Stimulated activated CD4-positive, alpha-beta T cell treated with anti-CD3 and anti-CD28 coated beads, Interleukin-2, amount 100 ng/mL, for 24 hours (primary cell): ENCODE measurements around the gene NINJ1.

Source experiments
- DNase-seq, 2 donors: peaks; one replicate each; pipeline ENCODE4 v3.0.0-alpha.2; 2020

NINJ1 gene

GRCh38 chr9:93132287-93132927 is 1.6 kb downstream of the NINJ1 start:
- no peak for DNase-seq

DNA sequence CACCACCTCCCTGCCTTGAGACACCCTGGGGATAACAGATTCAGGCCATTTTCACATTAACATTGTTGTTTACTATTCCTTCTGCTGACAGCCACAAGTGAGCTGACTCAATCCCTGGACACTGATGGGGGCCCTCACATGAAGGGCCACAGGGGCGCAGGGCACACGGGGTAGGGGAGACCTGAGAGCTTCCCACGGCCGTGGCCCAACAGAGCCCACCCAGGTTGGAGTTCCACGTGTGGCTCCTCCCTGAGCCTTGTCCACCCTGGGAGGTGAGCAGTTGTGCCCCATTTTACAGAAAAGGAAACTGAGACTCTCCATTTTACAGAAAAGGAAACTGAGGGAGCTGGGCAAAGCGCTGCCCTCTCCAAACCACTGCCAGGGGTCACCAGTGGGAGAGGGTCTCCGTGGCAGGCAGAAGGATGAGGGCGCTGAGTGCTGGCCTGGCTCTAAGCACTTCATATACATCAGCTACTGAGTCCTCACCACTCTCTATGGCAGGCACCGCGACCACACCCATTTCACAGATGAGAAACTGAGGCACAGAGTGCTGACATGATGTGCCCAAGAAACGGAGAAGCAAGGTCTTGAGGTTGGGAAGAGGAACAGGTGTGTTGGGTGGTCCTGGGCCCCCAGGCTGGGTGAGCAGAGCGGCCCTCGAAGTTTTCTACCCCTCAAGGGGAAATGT is 2.3 kb downstream of the NINJ1 start:
- no peak for DNase-seq

DNA sequence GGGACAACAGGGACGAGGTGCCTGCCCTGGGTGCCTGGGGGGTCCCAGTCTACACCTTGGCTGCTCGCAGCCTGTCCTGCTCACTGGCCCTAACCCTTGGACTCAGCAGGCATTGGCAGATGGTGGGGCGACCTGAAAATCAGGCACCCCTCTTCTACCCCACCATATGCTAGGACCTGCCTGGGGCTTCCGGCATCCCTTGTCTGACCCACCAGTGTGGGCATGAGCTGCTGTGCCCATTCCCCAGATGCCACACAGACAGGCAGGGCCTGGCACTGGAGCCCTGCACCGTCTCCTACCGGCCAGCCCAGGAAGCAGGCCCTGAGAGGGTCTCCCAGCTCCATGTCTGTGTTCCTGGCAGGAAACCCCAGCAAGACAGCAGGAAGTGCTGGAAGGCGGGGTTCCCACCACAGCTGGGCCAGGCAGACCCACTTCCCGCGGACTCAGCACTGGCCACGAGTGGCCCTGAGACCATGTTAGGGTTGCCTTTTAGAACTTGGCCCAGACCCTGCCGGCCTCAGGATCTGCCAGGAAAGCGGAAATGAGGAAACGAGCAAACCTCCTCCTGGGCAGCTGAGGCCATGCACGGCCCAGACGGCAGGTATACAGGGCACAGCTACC is 3.1 kb downstream of the NINJ1 start:
- no peak for DNase-seq

DNA sequence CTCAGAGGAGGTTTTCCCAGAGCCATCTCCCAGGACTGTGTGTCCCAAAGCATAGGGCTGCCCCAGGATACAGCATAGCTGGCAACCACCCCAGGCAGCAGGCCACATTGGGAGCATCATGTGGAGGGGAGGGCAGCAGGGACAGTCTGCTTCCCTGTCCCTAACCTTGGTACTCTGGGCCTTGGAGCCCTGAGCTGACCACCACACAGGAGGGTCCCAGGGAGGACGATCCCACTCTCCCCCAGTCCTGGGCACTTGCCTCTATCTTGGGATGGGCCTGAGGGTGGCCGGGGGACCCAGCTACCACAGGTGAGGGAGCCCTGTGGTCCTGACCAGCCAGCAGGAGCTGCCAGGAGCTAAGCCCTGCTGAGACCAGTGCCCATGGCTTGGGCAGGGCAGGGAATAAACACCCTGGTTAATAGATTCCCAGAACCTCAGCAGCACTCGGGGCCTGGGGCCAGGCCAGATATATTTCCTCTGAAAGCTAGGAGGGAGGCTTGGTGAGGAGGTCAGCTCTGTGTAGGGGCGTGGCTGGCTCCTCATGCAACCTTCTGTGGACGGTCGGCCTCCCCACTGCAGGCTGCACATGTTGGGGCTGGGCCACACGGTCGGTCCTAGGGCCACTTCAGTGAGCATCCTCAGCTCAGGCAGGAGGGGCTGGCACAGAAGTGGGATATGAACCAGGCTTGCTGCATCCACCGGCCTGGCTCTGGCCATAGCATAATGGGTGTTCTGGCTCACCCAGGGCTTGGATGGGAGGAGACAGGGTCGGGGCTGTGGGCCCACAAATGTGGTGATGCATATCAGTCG is 4.2 kb downstream of the NINJ1 start:
- DNase-seq = no peak

DNA sequence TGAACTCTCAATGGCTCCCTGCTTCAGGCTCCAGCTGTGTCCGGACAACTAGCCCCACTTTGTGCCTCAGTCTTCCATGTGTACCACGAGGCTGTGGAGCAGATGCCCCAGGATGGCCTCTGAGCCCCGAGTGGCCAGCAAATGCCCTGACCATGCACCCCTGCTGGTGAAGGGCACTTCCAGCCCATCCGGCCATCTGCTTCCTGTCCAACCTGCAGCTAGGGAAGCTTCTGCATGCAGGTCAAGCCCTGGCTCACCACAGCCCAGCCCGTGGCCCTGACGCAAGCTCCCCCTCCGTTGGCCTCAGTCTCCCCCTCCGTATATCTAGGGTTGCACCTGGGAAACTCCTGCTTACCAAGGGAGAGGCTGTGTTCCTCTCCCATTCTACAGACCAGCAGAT is 4.8 kb downstream of the NINJ1 start:
- no peak for DNase-seq

- DNase-seq = no peak
Measured at GRCh38 chr9:93128715-93129224, 5.3 kb downstream of the NINJ1 start.

- DNase-seq = no peak
Measured at GRCh38 chr9:93128011-93128714, 5.9 kb downstream of the NINJ1 start.

GRCh38 chr9:93127395-93127911 is 6.6 kb downstream of the NINJ1 start:
- no peak for DNase-seq

DNA sequence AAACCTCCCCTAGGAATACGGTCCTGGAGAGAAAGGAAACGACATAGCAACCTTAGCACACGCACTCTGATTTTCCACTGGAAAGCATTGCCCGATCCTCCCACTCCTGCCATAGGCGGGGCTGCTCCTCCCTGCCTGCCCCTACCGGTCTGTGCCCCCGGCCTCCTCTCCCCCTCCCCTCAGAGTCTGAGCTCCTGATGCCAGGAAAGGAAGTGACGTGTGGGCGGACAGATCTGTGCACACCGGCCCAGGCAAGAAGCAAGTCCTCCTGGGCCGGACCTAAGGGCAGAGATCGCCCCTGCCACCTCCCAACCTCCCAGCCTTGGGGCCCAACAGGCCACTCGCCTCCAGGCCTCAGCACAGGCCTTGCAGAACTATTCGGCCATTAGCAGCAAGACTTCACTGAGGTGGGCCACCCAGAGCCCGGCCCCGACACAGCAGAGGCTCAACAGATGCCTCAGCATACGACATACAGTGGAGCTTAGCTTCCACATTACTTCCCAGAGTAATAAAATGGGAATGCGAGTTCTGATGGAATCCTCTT is 7.2 kb downstream of the NINJ1 start:
- DNase-seq = no peak

DNA sequence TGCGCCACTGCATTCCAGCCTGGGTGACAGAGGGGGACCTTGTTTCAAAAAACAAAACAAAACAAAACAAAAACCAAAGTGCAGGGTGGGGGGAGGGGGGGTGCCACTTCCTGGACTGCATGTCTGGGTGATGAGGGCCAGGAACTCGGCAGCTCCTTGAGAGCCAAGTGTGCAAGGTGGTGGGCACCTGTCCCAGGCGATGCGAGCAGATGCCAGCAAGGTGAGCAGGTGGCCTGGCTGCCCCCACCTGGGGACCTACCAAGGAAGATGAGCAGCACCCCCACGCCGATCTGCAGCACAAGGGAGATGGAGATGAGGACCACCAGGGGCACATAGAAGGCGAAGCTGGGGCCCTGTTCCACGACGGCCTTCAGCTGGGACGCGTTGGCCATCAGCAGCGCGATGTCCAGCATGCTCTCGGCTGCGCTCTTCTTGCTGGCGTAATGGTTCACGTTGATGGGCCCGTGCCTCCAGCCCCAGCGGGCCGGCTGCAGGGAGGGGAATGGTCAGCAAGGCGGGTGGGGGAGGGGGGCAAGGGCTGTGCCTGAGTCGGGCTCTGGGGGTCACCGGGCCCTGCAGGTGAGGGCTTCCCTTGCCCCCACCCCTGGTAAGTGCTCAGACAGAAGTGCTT is 7.8 kb downstream of the NINJ1 start:
- no peak for DNase-seq

GRCh38 chr9:93125331-93125894 is 8.6 kb downstream of the NINJ1 start:
- no peak for DNase-seq

- DNase-seq = no peak
Measured at GRCh38 chr9:93124793-93125192, 9.3 kb downstream of the NINJ1 start.

DNA sequence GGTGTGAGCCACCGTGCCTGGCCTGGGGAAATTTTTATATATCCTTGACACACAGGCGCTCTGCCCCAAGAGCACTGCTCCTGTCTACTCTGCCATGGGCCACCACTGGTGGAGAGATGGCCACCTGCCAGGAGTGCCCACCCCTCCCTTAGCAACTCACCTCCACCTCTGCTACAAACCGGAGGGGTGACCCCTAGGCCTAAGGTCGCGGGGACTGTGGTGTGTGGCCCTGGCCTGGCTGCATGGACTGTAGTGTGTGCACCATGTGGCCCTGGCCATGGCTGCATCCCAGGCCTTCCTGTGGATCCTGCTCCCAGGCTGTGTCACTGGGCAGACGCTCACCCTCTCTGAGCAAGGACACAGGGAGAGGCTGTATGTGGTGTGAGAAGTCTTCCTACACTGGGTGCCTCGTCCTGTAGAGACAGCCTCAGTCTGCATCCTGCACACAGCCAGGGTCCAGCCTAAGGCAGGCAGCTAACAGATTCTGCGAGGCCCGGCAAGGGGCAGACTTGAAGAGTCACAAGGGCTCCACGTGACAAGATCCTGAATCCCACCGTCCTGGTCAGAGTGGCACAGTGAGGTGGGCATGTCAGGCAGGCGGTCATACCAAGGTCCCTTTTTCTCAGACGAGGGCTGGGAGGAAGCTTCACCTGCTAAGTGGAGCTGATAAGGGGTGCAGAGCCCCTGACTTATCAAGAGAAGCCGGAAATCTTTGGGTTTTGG is 10.3 kb downstream of the NINJ1 start:
- DNase-seq = no peak

DNA sequence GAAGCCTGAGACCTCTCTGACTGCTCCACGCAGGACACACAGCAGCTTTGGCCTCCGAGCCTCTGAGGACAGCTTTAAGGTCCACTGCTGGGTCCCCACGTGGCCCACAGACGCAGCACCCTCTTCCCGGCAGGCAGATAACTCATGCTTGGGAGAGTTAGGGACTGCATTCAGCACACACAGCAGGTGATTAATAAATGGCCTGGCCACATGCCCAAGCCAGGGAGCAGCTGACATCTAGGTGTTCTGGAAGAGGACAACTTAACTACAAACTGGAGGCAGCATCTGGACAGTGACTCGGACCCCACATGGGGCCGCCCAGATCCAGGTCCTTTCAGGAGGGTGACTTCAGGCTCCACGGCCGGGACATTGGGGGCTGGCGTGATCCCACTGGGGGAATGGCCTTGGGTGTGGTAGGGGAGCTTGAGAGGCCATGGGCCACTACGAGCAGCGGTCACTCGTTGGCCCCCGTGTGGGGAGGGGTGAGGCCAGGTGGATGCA is 11.3 kb downstream of the NINJ1 start:
- DNase-seq = no peak

GRCh38 chr9:93121316-93122241 is 12.5 kb downstream of the NINJ1 start:
- no peak for DNase-seq

- no peak for DNase-seq
Measured at GRCh38 chr9:93120846-93121315, 13.2 kb downstream of the NINJ1 start.

DNA sequence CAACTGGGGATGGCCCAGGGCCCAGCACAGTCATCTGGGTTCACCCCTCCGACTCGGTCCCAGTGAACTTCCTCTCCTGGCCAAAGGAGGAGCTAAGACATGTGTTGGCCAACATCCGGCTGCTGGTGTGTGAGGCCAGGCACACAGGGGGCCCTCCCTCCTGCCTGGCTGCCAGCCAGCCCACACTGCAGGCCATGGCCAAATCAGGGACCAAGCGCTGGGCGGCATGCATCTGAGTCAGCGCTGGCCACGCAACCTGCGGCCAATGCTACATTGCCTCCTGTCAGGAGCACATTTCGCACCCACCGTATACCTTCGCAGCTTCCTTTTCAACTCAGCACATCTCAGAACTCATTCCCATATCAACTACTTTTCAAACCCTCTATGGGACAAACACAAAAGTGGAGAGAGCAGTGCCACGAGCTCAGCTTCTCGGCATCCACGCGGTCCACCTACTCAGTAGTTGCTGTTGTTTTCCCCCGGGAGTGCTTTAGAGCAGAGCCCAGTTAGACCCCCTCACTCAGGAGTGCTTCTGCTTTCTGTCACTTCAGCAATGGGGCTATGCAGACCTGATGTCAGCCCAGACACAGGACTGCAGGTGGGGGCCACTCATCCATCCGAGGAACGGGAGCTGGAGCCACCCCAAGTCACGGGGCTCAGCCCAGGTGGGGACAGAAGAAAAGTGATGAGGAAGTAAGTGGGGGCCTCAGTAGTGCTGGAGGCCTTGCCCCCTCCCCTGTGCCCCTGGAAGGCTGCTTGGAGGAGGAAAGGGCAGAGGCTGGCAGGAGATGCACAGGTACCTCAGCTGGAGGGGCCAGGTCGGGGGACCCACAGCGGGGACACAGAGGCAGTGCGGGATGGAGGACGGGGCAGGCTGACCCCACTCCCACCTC is 13.9 kb downstream of the NINJ1 start:
- DNase-seq = peak in 1 of 2 donors; percentile 31

- DNase-seq = no peak
Measured at GRCh38 chr9:93119703-93119952, 14.4 kb downstream of the NINJ1 start.
